GM12873 (cell line): ENCODE measurements around the gene IFI27L2.

Source experiments
- CTCF ChIP-seq: IDR thresholded peaks from 2 replicates; pipeline ENCODE4 v1.5.1; 2012; ENCODE audit warnings: low read depth, mild to moderate bottlenecking, moderate library complexity, low read length, control low read depth; ENCODE audit not compliant: insufficient read depth; ENCODE audit errors: missing control alignments

The IFI27L2 gene

DNA sequence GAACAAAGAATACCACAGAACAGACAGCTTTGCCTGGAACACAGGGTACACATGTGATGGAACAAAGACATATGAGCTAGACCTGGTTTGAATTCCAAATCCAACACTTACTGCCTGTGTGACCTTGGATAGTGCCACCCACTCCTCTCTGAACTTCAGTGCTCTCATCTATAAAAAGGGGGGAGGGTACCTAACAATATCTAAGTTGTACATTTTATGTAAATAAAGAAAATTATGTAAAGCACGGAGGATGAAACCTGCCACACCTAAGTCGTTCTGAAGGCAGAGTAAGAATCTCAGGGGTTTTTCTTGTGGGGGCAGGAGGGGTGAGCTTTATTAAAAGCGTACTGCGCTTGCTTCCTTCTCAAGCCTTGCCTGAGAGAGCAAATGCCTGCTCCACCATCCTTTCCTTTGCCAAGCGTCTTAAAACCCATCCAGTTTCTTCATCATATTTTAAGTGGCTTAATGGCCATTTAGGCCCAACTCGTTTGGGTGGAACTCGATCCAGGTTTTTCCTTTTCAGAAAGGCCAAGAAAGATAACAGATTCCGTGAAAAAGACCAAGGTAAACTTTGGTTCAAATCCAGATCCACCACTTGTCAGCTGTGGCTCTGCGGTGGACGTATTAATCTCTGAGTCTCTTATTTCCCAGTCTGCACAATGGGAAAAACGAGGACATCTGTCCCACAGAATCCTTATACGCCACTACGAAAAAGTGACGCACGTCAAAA, 49.3 kb downstream of the IFI27L2 start:
- no peak for TF ChIP-seq CTCF

DNA sequence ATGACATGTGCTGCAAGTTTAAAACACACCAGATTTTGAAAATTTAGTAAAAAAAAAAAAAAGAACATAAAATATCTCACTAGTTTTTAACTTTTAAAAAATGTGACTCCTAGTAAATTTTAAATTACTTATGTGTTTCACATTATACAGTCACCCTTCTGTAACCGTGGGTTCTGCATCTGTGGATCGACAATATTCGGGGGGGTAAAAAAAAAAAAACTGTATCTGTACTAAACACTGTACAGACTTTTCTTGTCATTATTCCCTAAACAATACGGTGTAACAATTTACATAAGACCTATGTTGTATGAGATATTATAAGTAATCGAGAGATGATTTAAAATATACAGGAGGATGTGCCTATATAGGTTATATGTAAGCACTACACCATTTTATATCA, 51.6 kb downstream of the IFI27L2 start:
- no peak for TF ChIP-seq CTCF
